Pancreas (tissue), 10 donors: ENCODE data around the gene IQGAP2. TPM values are rescaled to one million over a fixed set of nuclear protein-coding genes. Genes with fewer than 3 reads are reported as not detected.
"Not testable (repeated sequence)": the region's sequence is repeated elsewhere in the genome, so short reads cannot be mapped to it uniquely, and the experiment has no call there.

Experiments used
- ATAC-seq, 4 donors: fragments of 200-7000 bp; cut with Tn5 transposase; one replicate each; pipeline versions ENCODE4 v1.8.0 to v1.9.1; 2020; ENCODE audit warnings: mild to moderate bottlenecking in 4 of 4, moderate library complexity in 4 of 4
- DNase-seq, 6 donors: peaks; one replicate each; pipeline ENCODE4 v3.0.0-alpha.2; 2020
- FAIRE-seq: peaks from 2 replicates; lab custom pipeline; 2012; peaks lifted over from hg19 to GRCh38; lab: Jason Lieb, UNC
- H3K27ac ChIP-seq, 4 donors: fragments of 200-600 bp; sonication (generic); 1 replicate in 3 of 4; 2 replicates in 1 of 4; pipeline versions ENCODE4 v1.5.0 to v1.8.0; 2020
- H3K27me3 ChIP-seq, 4 donors: fragments of 200-600 bp; one replicate each; pipeline ENCODE4 v1.8.0; 2021
- H3K36me3 ChIP-seq, 3 donors: fragments of 200-600 bp; sonication (generic) in 1 of 3; one replicate each; pipeline versions ENCODE4 v1.5.0 to v1.8.0; 2020 to 2021
- H3K4me1 ChIP-seq, 3 donors: fragments of 200-600 bp; one replicate each; pipeline ENCODE4 v1.8.0; 2021
- H3K4me3 ChIP-seq, 4 donors: fragments of 200-600 bp; sonication (generic) in 2 of 4; one replicate each; pipeline versions ENCODE4 v1.5.0 to v1.8.0; 2020 to 2021
- H3K9me3 ChIP-seq, 4 donors: fragments of 200-600 bp; one replicate each; pipeline ENCODE4 v1.8.0; 2021
- CTCF ChIP-seq, 4 donors: fragments of 200-600 bp; sonication (generic) in 3 of 4; IDR thresholded peaks; one replicate each; pipeline versions ENCODE4 v1.5.0 to v1.8.0; 2021; ENCODE audit warnings: antibody characterized with exemption in 4 of 4
- WGBS, 2 donors: extraction: QIAGEN DNeasy Blood & Tissue Kit; methylation state at CpG; one replicate each; pipeline ENCODE4 v1.1.7; 2013; 5-methylcytosine and 5-hydroxymethylcytosine counted together
- intact Hi-C, 3 donors: fragments of 100-400 bp; cut with DNase I; formaldehyde crosslinking; loops; one replicate each; pipeline versions ENCODE4 v1.11.1 to v1.14.2; 2022
- polyA plus RNA-seq, 2 donors: library from polyadenylated mRNA; stranded (reverse); fragments of 200-250 nt; gene quantifications; one replicate each; pipeline ENCODE4 v1.2.3, GENCODE V29; 2013
- total RNA-seq, 6 donors: library from RNA; stranded (reverse); fragmentation: NEBNext Ultra II Directional in 4 of 6; extraction: Animal tissue kit (Norgen Biotek cat#: 25700) in 4 of 6; gene quantifications; one replicate each; pipeline versions ENCODE4 v1.2.1 to v1.2.4, GENCODE V29; 2021 to 2023
- donor health status: healthy with polysubstance abuse.
- donor health status: DM: no; HTN: no; CAD: no; lungs with moderate emphysema.
- donor health status: DM: no; HTN: no; CAD: no.
- donor health status: control.
- donor health status: control.
- donor health status: Bipolar disorder and iron deficiency.
- donor health status: DM: yes; HTN: yes; CAD: no.
- donor health status: DM: no; HTN: no; CAD: no.
- donor health status: DM: no; HTN: no; CAD: no.
- donor health status: DM: yes; HTN: yes; CAD: no.

IQGAP2 gene
- total and polyA plus RNA-seq, 8 donors = 14.4 to 54.0 (median 35.2) TPM

- ATAC-seq (peak; percentile 22 to 64 (median 41)), DNase-seq (peak in 2 of 6 donors; percentile 24 to 38), FAIRE-seq (no peak)
- Histone ChIP-seq H3K36me3 (no peaks in the 10 kb centered on the region), H3K9me3 (no peaks in the 10 kb centered on the region), H3K4me3 (peak overlapping the region in 1 of 4 donors; percentile 6), H3K4me1 (peaks cover 32 to 47% (median 39%) of the 10 kb centered on the region in 3 donors), H3K27me3 (no peaks in the 10 kb centered on the region), H3K27ac (peak overlapping the region in 3 of 4 donors; percentile 9 to 80 (median 67))
- intact Hi-C loops = loop anchor here in 1 of 3 donors (10.0 kb wide), 1 partner anchor 203 kb away; no protein-coding TSS in a partner anchor
- TF ChIP-seq CTCF (IDR thresholded peaks at IDR 0.05) = no peak
- 21 to 24% methylated on average over 4 of the region's 4 CpGs for WGBS, 2 donors
Observed at GRCh38 chr5:76547242-76547890, 144.3 kb downstream of the IQGAP2 start.

GRCh38 chr5:76547891-76548524 lies 144.9 kb downstream of the IQGAP2 start:
- FAIRE-seq (no peak), DNase-seq (no peak), ATAC-seq (peak in 3 of 4 donors; percentile 2 to 4 (median 2))
- intact Hi-C loops = loop anchor here in 1 of 3 donors (10.0 kb wide), 1 partner anchor 203 kb away; no protein-coding TSS in a partner anchor
- no peak for TF ChIP-seq CTCF (IDR thresholded peaks at IDR 0.05)
- no peaks in the 10 kb centered on the region for H3K36me3 ChIP-seq
- peak overlapping the region in 3 of 4 donors; percentile 8 to 80 (median 67) for H3K27ac ChIP-seq
- H3K27me3 ChIP-seq = no peaks in the 10 kb centered on the region
- H3K4me1 ChIP-seq = peaks cover 25 to 45% (median 39%) of the 10 kb centered on the region in 3 donors
- WGBS, 2 donors = 45 to 46% methylated on average over 3 of the region's 3 CpGs
- H3K9me3 ChIP-seq = no peaks in the 10 kb centered on the region
- peak overlapping the region in 1 of 4 donors; percentile 6 for H3K4me3 ChIP-seq

- no peak for FAIRE-seq
- peaks cover 18 to 40% (median 37%) of the 10 kb centered on the region in 3 donors for H3K4me1 ChIP-seq
- intact Hi-C loops = loop anchor here in 1 of 3 donors (10.0 kb wide), 1 partner anchor 204 kb away; no protein-coding TSS in a partner anchor
Observed at GRCh38 chr5:76548525-76549229, 145.6 kb downstream of the IQGAP2 start.

GRCh38 chr5:76550881-76551280 lies 147.8 kb downstream of the IQGAP2 start:
- intact Hi-C loops = loop anchor here in 1 of 3 donors (10.0 kb wide), 1 partner anchor 146 kb away; the partner anchor contains the start of gene IQGAP2
- peaks cover 18 to 35% (median 26%) of the 10 kb centered on the region in 3 donors for H3K4me1 ChIP-seq
- H3K27me3 ChIP-seq, H3K4me3 ChIP-seq, H3K36me3 ChIP-seq, FAIRE-seq, H3K27ac ChIP-seq, ATAC-seq, H3K9me3 ChIP-seq: not testable (repeated sequence)
- DNase-seq = peak in 1 of 6 donors; percentile 54
- 99% methylated on average over 34 of the region's 34 CpGs for WGBS, 2 donors

More at GRCh38 chr5:76548525-76549229, 145.6 kb downstream of the IQGAP2 start:
- 34 to 39% methylated on average over 3 of the region's 3 CpGs for WGBS, 2 donors
- Histone ChIP-seq H3K36me3 (no peaks in the 10 kb centered on the region), H3K9me3 (no peaks in the 10 kb centered on the region), H3K27ac (peak overlapping the region in 3 of 4 donors; percentile 8 to 80 (median 67)), H3K4me3 (no peak overlapping the region), H3K27me3 (no peaks in the 10 kb centered on the region)
- DNase-seq = peak in 3 of 6 donors; percentile 41 to 63 (median 61)
- TF ChIP-seq CTCF (IDR thresholded peaks at IDR 0.05) = no peak
- peak; percentile 74 to 85 (median 84) for ATAC-seq

GRCh38 chr5:76552546-76552945 lies 149.5 kb downstream of the IQGAP2 start:
- Histone ChIP-seq H3K9me3 (no peaks in the 10 kb centered on the region), H3K4me1 (peaks cover 11 to 21% (median 18%) of the 10 kb centered on the region in 3 donors), H3K4me3 (no peak overlapping the region), H3K27me3 (no peaks in the 10 kb centered on the region), H3K27ac (no peak overlapping the region), H3K36me3 (no peaks in the 10 kb centered on the region)
- TF ChIP-seq CTCF (IDR thresholded peaks at IDR 0.05) = no peak
- FAIRE-seq = no peak
- intact Hi-C loops = loop anchor here in 1 of 3 donors (10.0 kb wide), 1 partner anchor 148 kb away; the partner anchor contains the start of gene IQGAP2
- no peak for DNase-seq
- WGBS, 2 donors = 33 to 50% methylated on average over 1 of the region's 1 CpG
- no peak for ATAC-seq
